ENCODE data around the gene DGLUCY. TPM values are rescaled to one million over a fixed set of nuclear protein-coding genes. Genes with fewer than 3 reads are reported as not detected.
"Not testable (repeated sequence)": the region's sequence is repeated elsewhere in the genome, so short reads cannot be mapped to it uniquely, and the experiment has no call there.

Gene DGLUCY
- total RNA-seq, 4 donors from 2014 or later, result 58.0 to 125 (median 103) TPM

GRCh38 chr14:91119556-91120311 is 5.9 kb downstream of the DGLUCY start:
- H3K36me3 ChIP-seq, result no peaks in the 10 kb centered on the region
- H3K9me3 ChIP-seq, result no peaks in the 10 kb centered on the region
- no peak for TF ChIP-seq POLR2A (IDR thresholded peaks at IDR 0.05)
- no peak for DNase-seq
- no peak overlapping the region for H3K27ac ChIP-seq
- H3K27me3 ChIP-seq, result no peaks in the 10 kb centered on the region
- no peak overlapping the region for H3K4me3 ChIP-seq (replicated peaks in 1 of 3)
- H3K4me1 ChIP-seq, result peaks cover 24 to 28% of the 10 kb centered on the region in 2 donors
- intact Hi-C loops (cut with DNase I), result no loop called here
- WGBS, 2 donors, result 71% methylated on average over 8 of the region's 8 CpGs

DNA sequence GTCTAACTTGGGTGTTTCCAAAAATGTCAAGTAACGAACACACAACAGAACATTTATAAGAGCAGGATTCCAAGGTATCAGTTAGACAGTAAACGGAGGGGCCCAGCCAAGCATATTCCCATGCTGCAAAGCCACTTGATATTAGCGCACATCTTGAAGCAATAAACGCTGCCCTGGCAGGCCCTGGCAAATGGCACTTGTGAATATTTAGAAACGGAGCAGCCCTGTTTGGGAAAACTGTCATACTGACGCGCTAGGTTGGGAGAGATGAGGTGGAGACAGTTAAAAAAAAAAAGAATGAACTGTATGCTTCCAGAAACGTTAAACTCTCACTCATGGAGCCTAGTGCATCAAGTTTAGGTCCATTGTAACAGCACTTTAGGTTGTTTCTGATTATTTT is 9.3 kb downstream of the DGLUCY start:
- Histone ChIP-seq H3K4me1 (peaks cover 10 to 15% of the 10 kb centered on the region in 2 donors), H3K9me3 (no peaks in the 10 kb centered on the region), H3K36me3 (no peaks in the 10 kb centered on the region), H3K4me3 (replicated peaks in 1 of 3) (no peak overlapping the region), H3K27me3 (no peaks in the 10 kb centered on the region), H3K27ac (no peak overlapping the region)
- WGBS, 2 donors, result 88 to 89% methylated on average over 8 of the region's 8 CpGs
- TF ChIP-seq POLR2A (IDR thresholded peaks at IDR 0.05), result no peak
- TF ChIP-seq, protein P1, sequence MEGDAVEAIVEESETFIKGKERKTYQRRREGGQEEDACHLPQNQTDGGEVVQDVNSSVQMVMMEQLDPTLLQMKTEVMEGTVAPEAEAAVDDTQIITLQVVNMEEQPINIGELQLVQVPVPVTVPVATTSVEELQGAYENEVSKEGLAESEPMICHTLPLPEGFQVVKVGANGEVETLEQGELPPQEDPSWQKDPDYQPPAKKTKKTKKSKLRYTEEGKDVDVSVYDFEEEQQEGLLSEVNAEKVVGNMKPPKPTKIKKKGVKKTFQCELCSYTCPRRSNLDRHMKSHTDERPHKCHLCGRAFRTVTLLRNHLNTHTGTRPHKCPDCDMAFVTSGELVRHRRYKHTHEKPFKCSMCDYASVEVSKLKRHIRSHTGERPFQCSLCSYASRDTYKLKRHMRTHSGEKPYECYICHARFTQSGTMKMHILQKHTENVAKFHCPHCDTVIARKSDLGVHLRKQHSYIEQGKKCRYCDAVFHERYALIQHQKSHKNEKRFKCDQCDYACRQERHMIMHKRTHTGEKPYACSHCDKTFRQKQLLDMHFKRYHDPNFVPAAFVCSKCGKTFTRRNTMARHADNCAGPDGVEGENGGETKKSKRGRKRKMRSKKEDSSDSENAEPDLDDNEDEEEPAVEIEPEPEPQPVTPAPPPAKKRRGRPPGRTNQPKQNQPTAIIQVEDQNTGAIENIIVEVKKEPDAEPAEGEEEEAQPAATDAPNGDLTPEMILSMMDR (IDR thresholded peaks at IDR 0.05), result no peak
- DNase-seq, result no peak
- intact Hi-C loops (cut with DNase I), result no loop called here

GRCh38 chr14:91124406-91125270 is 10.8 kb downstream of the DGLUCY start:
- H3K9me3 ChIP-seq; intact Hi-C loops (cut with DNase I); H3K4me3 ChIP-seq (replicated peaks in 1 of 3); H3K27me3 ChIP-seq; H3K36me3 ChIP-seq; DNase-seq: not testable (repeated sequence)
- 74 to 86% methylated on average over 5 of the region's 5 CpGs for WGBS, 2 donors
- H3K4me1 ChIP-seq, result peaks cover 10 to 15% of the 10 kb centered on the region in 2 donors
- H3K27ac ChIP-seq, result peak overlapping the region in 2 of 3 donors; percentile 37 to 43

DNA sequence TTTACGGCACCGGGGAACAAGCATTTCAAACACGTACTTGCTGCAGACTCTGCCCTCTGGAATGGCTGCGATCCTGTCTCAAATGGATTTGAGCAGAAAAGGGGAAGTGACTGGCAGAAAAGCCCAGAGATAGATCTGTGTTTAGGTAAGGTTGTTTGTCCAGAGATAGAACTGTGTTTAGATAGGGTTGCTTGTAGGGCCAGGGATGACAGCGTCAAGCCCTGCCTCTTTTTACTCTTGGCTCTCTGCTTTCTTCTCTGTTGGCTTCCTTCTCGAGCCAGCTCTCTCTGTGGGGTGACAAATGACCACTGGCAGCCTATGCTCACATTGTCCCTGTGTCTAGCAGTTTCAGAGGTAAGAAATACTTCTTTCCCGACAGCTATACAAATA is 11.4 kb downstream of the DGLUCY start:
- DNase-seq, result no peak
- TF ChIP-seq, protein P1 (IDR thresholded peaks at IDR 0.05), result no peak
- TF ChIP-seq POLR2A (IDR thresholded peaks at IDR 0.05), result no peak
- no peaks in the 10 kb centered on the region for H3K36me3 ChIP-seq
- peaks cover 10 to 15% of the 10 kb centered on the region in 2 donors for H3K4me1 ChIP-seq
- H3K4me3 ChIP-seq (replicated peaks in 1 of 3), result no peak overlapping the region
- intact Hi-C loops (cut with DNase I), result no loop called here
- H3K9me3 ChIP-seq, result no peaks in the 10 kb centered on the region
- WGBS, 2 donors, result 78 to 84% methylated on average over 7 of the region's 7 CpGs
- peak overlapping the region in 1 of 3 donors; percentile 37 for H3K27ac ChIP-seq
- H3K27me3 ChIP-seq, result no peaks in the 10 kb centered on the region

DNA sequence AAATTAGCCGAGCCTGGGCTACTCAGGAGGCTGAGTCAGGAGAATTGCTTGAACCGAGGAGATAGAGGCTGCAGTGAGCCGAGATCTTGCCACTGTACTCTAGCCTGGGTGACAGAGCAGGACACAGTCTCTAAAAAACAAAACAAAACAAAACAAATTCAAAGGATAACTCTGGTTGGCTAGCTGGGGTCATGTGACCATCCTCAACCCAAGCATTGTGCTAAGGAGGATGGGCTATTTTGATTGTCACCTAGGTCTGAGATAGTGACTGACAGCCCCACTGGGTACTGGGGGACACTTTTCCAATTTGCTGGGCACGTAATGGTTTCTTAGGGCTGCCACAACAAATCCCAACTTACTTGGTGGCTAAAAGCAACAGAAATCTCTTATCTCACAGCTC is 11.9 kb downstream of the DGLUCY start:
- H3K4me3 ChIP-seq (replicated peaks in 1 of 3), result no peak overlapping the region
- no peaks in the 10 kb centered on the region for H3K9me3 ChIP-seq
- H3K27ac ChIP-seq, result peak overlapping the region in 1 of 3 donors; percentile 37
- no peaks in the 10 kb centered on the region for H3K27me3 ChIP-seq
- DNase-seq, result no peak
- no peaks in the 10 kb centered on the region for H3K36me3 ChIP-seq
- intact Hi-C loops (cut with DNase I), result no loop called here
- no peak for TF ChIP-seq POLR2A (IDR thresholded peaks at IDR 0.05)
- TF ChIP-seq, protein P1 (IDR thresholded peaks at IDR 0.05), result no peak
- H3K4me1 ChIP-seq, result peaks cover 10 to 15% of the 10 kb centered on the region in 2 donors
- 74 to 83% methylated on average over 4 of the region's 4 CpGs for WGBS, 2 donors

DNA sequence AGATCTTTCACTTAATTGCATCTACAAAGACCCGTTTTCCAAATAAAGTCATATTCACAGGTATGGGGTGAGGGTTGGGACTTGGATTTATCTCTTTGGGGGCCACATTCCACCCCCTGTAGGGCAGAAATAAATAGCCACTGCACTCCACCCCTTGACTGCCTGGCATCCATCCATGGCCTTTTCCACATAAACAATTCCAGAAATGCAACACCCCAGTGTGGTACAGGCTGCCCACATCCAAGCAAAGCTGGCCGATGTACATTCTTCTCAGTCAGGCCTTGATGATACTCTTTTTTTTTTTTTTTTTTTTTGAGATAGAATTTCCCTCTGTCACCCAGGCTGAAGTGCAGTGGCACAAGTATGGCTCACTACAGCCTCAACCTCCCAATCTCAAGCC is 12.9 kb downstream of the DGLUCY start:
- H3K9me3 ChIP-seq, result no peaks in the 10 kb centered on the region
- no peak for TF ChIP-seq POLR2A (IDR thresholded peaks at IDR 0.05)
- TF ChIP-seq, protein P1 (IDR thresholded peaks at IDR 0.05), result no peak
- intact Hi-C loops (cut with DNase I), result no loop called here
- H3K27me3 ChIP-seq, result no peaks in the 10 kb centered on the region
- no peak overlapping the region for H3K4me3 ChIP-seq (replicated peaks in 1 of 3)
- H3K27ac ChIP-seq, result peak overlapping the region in 2 of 3 donors; percentile 55 to 64
- 82 to 89% methylated on average over 2 of the region's 2 CpGs for WGBS, 2 donors
- peaks cover 0 to 4% of the 10 kb centered on the region in 2 donors for H3K36me3 ChIP-seq
- DNase-seq, result no peak
- peaks cover 10 to 15% of the 10 kb centered on the region in 2 donors for H3K4me1 ChIP-seq
